ENCODE results near the gene CHRM4.
A peak's percentile ranks its signal among the peaks of the same experiment; 100 is the strongest.

CHRM4 gene

DNA sequence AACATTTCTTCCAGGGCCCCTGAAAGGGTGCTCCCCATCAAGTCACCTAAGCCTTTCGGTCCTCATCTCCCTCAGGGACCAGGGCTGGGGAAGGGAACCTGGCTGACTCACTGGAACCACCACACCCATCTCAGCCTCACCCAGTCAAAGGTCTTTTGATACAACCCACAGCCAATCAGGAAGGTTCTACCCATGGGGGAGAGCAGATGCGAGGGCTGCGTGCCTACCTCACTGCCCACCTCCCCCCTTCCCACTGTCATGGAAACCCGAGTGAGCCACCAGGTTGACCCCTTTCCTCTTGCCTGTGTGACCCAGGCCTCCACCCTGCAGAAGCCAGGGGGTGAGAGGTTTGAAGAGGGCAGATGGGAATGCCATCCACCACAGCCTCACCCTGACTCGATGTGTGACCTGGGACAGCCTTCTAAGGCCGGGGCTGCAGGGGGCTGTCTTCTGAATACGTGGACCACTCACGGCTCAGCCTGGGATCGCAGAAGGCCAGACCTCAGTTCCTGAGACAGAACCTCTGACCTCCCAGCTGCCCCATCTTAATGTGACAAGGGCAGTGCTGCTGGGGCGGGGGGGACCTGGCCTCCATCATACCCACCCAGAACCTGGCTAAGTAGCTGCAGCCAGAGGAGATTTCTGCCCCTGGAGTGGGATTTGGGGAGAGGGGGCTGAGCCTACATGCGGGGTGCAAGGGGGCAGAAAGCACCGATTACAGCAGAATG is 7.4 kb downstream of the CHRM4 start:
- in situ Hi-C loops (cut with MboI; ENCODE audit: low sequenced_read_pairs, unreplicated experiment), result no loop called here
- TF ChIP-seq, protein P1, sequence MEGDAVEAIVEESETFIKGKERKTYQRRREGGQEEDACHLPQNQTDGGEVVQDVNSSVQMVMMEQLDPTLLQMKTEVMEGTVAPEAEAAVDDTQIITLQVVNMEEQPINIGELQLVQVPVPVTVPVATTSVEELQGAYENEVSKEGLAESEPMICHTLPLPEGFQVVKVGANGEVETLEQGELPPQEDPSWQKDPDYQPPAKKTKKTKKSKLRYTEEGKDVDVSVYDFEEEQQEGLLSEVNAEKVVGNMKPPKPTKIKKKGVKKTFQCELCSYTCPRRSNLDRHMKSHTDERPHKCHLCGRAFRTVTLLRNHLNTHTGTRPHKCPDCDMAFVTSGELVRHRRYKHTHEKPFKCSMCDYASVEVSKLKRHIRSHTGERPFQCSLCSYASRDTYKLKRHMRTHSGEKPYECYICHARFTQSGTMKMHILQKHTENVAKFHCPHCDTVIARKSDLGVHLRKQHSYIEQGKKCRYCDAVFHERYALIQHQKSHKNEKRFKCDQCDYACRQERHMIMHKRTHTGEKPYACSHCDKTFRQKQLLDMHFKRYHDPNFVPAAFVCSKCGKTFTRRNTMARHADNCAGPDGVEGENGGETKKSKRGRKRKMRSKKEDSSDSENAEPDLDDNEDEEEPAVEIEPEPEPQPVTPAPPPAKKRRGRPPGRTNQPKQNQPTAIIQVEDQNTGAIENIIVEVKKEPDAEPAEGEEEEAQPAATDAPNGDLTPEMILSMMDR (IDR thresholded peaks at IDR 0.05; ENCODE audit: borderline replicate concordance, control extremely low read depth, extremely low read depth, insufficient read depth, missing control alignments), result no peak
- DNase-seq (ENCODE audit: low spot score), result no peak

DNA sequence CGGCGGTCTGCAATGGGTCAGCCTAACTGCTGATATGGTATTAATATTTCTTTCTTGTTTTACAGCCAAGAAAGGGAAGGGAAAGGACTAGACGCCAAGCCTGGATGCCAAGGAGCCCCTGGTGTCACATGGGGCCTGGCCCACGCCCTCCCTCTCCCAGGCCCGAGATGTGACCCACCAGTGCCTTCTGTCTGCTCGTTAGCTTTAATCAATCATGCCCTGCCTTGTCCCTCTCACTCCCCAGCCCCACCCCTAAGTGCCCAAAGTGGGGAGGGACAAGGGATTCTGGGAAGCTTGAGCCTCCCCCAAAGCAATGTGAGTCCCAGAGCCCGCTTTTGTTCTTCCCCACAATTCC is 8.2 kb downstream of the CHRM4 start:
- no peak for DNase-seq (ENCODE audit: low spot score)
- in situ Hi-C loops (cut with MboI; ENCODE audit: low sequenced_read_pairs, unreplicated experiment), result no loop called here
- TF ChIP-seq, protein P1 (IDR thresholded peaks at IDR 0.05; ENCODE audit: borderline replicate concordance, control extremely low read depth, extremely low read depth, insufficient read depth, missing control alignments), result no peak

DNA sequence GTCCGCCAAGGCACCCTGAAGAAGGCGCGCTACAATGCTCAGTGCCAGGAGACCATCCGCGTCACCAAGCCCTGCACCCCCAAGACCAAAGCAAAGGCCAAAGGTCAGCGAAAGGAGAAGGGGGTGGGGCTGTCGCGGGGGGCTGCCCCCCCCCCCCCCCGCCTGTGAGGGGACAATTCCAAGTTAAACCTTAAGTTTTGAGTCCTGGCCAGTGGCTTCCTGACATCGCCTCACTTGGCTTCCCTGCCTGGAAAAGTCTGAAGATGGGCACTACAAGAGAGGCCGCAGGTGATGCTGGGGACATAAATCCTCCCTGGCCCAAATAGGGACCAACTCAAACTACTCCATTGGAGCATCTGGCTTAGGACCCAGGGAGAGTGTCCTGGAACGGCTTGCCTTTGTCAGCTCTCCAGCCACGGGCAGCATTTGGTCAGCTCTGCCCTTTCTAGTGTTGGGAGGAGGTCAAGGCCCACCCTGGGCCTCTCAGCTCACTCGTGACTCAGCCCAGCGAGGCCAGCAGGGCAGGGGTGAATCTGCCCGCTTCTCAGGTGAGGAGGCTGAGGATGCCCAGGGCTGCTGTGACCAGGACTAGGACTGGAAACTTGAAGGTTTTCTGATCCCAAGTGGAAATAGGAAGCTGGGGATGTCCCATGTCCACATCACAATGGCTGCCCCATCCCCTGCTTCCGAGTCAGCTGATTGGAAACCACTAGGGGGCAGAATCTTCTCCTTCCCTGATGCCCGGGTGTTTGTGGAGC is 8.8 kb downstream of the CHRM4 start:
- TF ChIP-seq, protein P1 (IDR thresholded peaks at IDR 0.05; ENCODE audit: borderline replicate concordance, control extremely low read depth, extremely low read depth, insufficient read depth, missing control alignments), result peak; percentile 8
- in situ Hi-C loops (cut with MboI; ENCODE audit: low sequenced_read_pairs, unreplicated experiment), result no loop called here
- DNase-seq (ENCODE audit: low spot score), result no peak

DNA sequence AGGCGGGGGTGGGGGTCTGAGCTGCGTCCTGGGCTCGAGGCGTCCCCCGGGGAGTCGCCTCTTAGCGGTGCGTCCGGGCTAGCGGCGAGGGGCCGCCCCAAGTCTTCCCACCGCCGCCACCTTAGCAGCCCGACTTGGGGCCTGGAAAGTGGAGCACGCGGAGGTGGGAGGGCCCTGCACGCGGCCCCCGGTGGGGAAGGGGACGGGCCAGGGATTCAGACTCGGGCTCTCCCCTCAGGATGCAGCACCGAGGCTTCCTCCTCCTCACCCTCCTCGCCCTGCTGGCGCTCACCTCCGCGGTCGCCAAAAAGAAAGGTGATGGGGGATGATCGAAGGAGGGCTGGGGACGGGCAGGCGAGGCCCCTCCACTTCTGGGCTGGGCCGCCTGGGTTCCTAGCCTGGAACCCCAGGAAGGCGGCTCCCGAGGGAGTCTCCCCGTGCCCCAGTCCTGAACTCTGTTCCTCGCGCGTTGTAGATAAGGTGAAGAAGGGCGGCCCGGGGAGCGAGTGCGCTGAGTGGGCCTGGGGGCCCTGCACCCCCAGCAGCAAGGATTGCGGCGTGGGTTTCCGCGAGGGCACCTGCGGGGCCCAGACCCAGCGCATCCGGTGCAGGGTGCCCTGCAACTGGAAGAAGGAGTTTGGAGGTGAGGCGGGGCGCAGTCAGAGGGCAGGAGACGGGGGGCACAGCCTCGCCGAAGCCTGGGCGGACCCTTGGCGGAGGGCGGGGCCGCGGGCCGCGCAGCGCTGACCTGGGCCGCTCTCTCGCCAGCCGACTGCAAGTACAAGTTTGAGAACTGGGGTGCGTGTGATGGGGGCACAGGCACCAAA is 9.5 kb downstream of the CHRM4 start:
- TF ChIP-seq, protein P1 (IDR thresholded peaks at IDR 0.05; ENCODE audit: borderline replicate concordance, control extremely low read depth, extremely low read depth, insufficient read depth, missing control alignments), result no peak
- in situ Hi-C loops (cut with MboI; ENCODE audit: low sequenced_read_pairs, unreplicated experiment), result no loop called here
- DNase-seq (ENCODE audit: low spot score), result peak; percentile 60

DNA sequence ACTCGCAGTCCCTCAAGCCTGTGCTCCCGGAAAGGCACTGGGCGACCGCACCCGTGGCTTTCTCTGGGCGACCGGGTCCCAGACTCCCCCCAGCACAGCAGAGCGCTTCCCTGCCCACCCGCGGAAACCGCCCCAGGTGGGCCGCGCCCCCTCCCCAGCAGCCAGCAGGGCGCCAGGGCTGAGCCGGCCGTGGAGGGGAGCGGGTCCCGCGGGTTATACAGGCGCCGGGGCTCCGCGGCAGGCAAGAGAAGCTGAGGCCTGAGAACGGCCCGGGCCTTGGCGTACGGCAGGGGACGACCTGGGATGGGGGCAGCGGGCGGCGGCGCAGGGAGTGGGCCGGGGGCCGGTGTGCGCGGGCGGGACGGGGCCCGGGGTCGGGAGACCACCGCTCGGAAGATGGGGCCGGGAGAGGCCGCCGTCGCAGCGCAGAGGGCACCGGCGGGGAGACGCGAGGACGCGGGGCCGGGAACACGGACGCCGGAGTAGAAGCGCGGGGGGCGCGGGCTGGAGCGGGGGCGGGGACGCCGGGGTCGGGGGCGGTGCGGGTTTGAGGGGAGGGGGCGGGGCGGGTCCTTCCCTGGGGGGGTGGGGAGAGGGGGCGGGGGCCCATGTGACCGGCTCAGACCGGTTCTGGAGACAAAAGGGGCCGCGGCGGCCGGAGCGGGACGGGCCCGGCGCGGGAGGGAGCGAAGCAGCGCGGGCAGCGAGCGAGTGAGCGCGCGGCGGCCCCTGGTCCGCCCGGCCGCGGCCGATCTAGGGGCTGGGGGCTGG is 10.3 kb downstream of the CHRM4 start, which contains the start of gene MDK:
MDK (plus strand) TSS at position 622 of the 771 bp plus-strand sequence. CDS start 389 bp downstream, outside the sequence.
- TF ChIP-seq, protein P1 (IDR thresholded peaks at IDR 0.05; ENCODE audit: borderline replicate concordance, control extremely low read depth, extremely low read depth, insufficient read depth, missing control alignments), result no peak
- peak; percentile 63 for DNase-seq (ENCODE audit: low spot score)
- in situ Hi-C loops (cut with MboI; ENCODE audit: low sequenced_read_pairs, unreplicated experiment), result no loop called here
